Coronary artery (tissue), 2 donors: ENCODE data around the gene RPL13A.

ENCODE experiments used
- DNase-seq: peaks from one replicate; pipeline ENCODE4 v3.0.0-alpha.2; 2017; ENCODE audit warnings: low spot score
- H3K27ac ChIP-seq, 2 donors: fragments of 200-600 bp; sonication (generic); one replicate each; pipeline ENCODE4 v1.5.1; 2016 to 2019
- H3K4me3 ChIP-seq: fragments of 200-600 bp; sonication (generic); 2 replicates; pipeline ENCODE4 v1.5.1; 2016; ENCODE audit warnings: mild to moderate bottlenecking, moderate library complexity
- TF ChIP-seq, protein P1 (sequence below): fragments of 200-600 bp; sonication (generic); IDR thresholded peaks from one replicate; pipeline ENCODE4 v1.5.1; 2019; ENCODE audit warnings: antibody characterized with exemption

Gene RPL13A

GRCh38 chr19:49474542-49474924 is 12.9 kb upstream of the RPL13A start:
- DNase-seq = no peak
- Histone ChIP-seq H3K4me3 (peak overlapping the region; percentile 85), H3K27ac (peak overlapping the region; percentile 54 to 88)
- TF ChIP-seq, protein P1, sequence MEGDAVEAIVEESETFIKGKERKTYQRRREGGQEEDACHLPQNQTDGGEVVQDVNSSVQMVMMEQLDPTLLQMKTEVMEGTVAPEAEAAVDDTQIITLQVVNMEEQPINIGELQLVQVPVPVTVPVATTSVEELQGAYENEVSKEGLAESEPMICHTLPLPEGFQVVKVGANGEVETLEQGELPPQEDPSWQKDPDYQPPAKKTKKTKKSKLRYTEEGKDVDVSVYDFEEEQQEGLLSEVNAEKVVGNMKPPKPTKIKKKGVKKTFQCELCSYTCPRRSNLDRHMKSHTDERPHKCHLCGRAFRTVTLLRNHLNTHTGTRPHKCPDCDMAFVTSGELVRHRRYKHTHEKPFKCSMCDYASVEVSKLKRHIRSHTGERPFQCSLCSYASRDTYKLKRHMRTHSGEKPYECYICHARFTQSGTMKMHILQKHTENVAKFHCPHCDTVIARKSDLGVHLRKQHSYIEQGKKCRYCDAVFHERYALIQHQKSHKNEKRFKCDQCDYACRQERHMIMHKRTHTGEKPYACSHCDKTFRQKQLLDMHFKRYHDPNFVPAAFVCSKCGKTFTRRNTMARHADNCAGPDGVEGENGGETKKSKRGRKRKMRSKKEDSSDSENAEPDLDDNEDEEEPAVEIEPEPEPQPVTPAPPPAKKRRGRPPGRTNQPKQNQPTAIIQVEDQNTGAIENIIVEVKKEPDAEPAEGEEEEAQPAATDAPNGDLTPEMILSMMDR = no peak

DNA sequence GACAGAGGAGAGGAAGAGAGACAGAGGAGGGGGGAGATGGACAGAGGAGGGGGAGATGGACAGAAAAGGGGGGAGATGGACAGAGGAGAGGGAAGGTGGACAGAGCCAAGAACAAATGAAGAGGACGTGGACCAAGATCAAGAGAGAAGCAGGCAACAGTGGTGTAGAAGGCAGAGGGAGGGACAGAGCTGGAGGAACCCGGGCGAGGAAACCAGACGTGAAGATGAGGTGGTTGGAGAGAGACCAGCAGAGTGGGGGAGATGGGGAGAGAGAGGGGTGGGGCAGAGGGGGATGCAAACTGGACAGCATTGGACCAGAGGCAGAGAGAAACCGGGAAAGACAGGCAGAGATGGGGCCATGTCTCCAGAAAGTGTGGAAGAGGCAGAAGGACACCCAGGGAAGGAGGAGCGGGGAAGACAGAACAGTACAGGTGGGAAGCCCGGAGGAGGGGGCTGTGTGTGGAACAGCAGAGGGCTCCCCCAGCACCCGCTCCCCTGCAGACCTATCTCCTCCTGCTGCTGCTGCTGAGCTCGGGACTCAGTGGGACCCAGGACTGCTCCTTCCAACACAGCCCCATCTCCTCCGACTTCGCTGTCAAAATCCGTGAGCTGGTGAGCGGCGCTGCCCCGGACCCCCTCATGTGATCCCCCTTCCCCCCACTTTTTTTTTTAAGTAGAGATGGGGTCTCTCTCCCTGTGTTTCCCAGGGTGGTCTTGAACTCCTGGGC is 12.1 kb upstream of the RPL13A start:
- peak overlapping the region; percentile 85 for H3K4me3 ChIP-seq
- H3K27ac ChIP-seq = peak overlapping the region in 1 of 2 donors; percentile 88

DNA sequence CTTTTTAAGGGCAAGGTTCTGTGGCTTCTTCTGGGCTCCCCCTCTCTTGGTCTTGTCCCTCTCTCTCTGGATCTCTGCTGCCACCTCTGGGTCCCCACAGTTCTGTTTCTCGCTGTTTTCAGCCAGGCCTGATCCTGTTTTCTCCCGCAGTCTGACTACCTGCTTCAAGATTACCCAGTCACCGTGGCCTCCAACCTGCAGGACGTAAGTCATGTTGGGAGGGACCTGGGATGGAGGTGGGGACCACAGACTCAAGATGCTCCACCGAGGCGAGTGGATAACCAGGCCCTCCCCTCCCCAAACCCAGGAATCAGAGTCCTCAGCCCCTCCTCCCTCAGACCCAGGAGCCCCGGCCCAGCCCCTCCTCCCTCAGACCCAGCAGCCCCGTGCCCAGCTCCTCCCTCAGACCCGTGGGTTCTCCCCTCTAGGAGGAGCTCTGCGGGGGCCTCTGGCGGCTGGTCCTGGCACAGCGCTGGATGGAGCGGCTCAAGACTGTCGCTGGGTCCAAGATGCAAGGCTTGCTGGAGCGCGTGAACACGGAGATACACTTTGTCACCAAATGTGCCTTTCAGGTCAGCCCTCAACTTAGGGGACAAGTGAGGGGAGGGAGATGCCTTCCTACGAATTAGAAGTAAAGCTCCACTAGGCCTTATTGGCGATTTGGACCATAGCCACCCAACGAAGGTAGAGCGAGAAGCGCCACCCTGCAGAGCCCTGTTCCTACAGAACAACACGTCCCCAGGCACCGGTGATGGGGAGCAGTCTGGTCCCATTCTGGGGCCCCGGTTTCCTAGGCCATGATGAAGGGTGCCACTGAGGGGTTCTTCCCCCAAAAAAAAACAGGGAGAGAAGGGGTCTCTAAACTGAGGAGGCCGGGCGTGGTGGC is 11.2 kb upstream of the RPL13A start:
- no peak for DNase-seq
- Histone ChIP-seq H3K4me3 (no peak overlapping the region), H3K27ac (peak overlapping the region in 1 of 2 donors; percentile 88)
- TF ChIP-seq, protein P1 = peak; percentile 25

More for the DNA sequence above, 12.1 kb upstream of the RPL13A start:
- no peak for DNase-seq
- TF ChIP-seq, protein P1 = no peak

DNA sequence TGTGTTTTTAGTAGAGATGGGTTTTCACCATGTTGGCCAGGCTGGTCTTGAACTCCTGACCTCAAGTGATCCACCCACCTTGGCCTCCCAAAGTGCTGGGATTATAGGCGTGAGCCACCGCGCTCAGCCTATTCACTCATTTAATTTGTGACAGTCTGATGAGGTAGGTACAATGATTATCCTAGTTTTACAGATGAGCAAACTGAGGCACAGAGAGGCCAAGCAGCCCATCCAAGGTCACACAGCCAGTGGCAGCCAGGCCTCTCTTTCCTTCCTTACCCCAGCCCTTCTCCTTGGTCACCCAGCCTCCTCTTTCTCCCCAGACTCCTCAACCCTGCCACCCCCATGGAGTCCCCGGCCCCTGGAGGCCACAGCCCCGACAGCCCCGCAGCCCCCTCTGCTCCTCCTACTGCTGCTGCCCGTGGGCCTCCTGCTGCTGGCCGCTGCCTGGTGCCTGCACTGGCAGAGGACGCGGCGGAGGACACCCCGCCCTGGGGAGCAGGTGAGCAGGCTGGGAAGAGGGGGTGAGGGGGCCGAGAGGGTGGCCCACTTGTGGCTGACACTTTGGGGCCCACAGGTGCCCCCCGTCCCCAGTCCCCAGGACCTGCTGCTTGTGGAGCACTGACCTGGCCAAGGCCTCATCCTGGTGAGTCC is 7.3 kb upstream of the RPL13A start:
- TF ChIP-seq, protein P1 = no peak
- Histone ChIP-seq H3K4me3 (no peak overlapping the region), H3K27ac (no peak overlapping the region)
- DNase-seq = no peak

DNA sequence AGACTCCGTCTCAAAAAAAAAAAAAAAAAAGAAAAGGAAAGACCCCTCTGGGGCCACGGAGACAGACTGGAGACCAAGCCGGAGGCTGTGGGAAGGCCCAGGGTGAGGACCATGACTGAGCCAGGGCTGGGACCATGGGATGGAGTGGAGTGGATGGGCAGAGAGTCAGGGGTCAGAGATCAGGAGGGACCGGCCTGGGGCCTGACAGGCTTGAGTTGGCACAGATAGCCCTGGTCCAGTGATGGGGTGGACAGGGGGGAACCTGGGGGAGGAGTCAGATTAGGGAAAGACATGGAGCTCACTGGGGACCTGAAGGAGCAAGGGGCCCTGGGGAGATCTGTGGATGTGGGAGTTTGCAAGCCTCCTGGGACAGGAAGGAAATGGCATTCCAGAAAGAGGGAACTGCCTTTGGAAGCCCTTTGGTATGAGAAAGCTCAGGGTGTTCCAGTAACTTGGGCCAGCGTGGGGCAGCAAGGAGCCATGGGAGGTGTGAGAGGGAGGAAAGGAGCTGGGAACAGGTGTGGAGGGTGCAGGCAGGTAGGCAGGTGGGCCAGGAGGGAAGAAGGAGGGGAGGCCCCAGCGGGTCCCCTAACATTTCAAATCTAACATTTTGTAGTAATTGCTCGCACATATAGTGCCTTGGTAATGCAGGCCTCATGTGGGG is 6.3 kb upstream of the RPL13A start:
- no peak overlapping the region for H3K27ac ChIP-seq
- TF ChIP-seq, protein P1 = no peak
- DNase-seq = no peak

DNA sequence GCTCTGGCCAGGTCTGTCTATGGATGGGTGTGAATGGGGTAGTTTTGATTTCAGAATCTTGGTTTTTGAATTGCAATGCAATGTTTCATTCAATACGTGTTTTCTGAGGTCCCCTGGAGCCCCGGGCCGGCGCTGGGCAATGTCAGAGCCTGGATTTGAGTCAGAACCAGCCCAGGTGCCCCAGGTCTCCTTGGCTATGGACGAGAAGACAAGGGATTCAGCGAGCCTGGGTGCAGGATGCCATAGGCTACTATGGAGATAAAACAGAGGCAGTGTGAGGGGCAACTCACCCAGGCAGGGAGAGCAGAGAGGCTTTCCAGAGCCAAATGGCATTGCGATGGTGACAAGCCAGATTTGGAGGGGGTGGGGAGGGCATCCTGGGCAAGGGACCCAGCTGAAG is 1.2 kb upstream of the RPL13A start:
- Histone ChIP-seq H3K27ac (no peak overlapping the region), H3K4me3 (no peak overlapping the region)
- TF ChIP-seq, protein P1 = no peak
- no peak for DNase-seq

More for the DNA sequence above, 6.3 kb upstream of the RPL13A start:
- no peak overlapping the region for H3K4me3 ChIP-seq
